HEK293 (cell line): ENCODE results near the gene ST6GAL1.

Experiments used
- CTCF ChIP-seq: fragments of 450-650 bp; formaldehyde crosslinking; IDR thresholded peaks from 2 replicates; pipeline ENCODE4 v1.5.1; 2016; ENCODE audit warnings: missing biosample characterization, missing genetic modification characterization
- HOXA7 ChIP-seq: sonication (generic); formaldehyde crosslinking; IDR thresholded peaks from 2 replicates; pipeline ENCODE4 v1.8.1; 2022; ENCODE audit warnings: missing genetic modification reagents, borderline replicate concordance
- KLF17 ChIP-seq: fragments of 450-650 bp; formaldehyde crosslinking; IDR thresholded peaks from 2 replicates; pipeline ENCODE4 v1.5.1; 2016; ENCODE audit warnings: missing biosample characterization, missing genetic modification characterization
- KLF7 ChIP-seq: fragments of 450-650 bp; formaldehyde crosslinking; IDR thresholded peaks from 2 replicates; pipeline ENCODE4 v1.5.1; 2016; ENCODE audit warnings: missing biosample characterization, missing genetic modification characterization, borderline replicate concordance
- MYNN ChIP-seq: fragments of 450-650 bp; formaldehyde crosslinking; IDR thresholded peaks from 2 replicates; pipeline ENCODE4 v1.5.1; 2016; ENCODE audit warnings: missing biosample characterization, missing genetic modification characterization, borderline replicate concordance
- YY1 ChIP-seq: fragments of 450-650 bp; formaldehyde crosslinking; IDR thresholded peaks from 2 replicates; pipeline ENCODE4 v1.5.1; 2018; ENCODE audit warnings: missing biosample characterization, missing genetic modification characterization
- ZNF302 ChIP-seq: fragments of 450-650 bp; formaldehyde crosslinking; IDR thresholded peaks from 2 replicates; pipeline ENCODE4 v1.5.1; 2016; ENCODE audit warnings: missing biosample characterization, missing genetic modification characterization, low read depth
- ZNF449 ChIP-seq: fragments of 450-650 bp; formaldehyde crosslinking; IDR thresholded peaks from 2 replicates; pipeline ENCODE4 v1.5.1; 2017; ENCODE audit warnings: missing biosample characterization, mild to moderate bottlenecking, missing genetic modification characterization, moderate library complexity
- ZNF776 ChIP-seq: fragments of 450-650 bp; formaldehyde crosslinking; IDR thresholded peaks from 2 replicates; pipeline ENCODE4 v1.5.0; 2017; ENCODE audit warnings: missing biosample characterization, missing genetic modification characterization, borderline replicate concordance

GRCh38 chr3:186996356-186996755 lies 66.0 kb downstream of the ST6GAL1 start:
- no peak for TF ChIP-seq MYNN
- TF ChIP-seq KLF7 (tag by site-specific recombination), result no peak
- TF ChIP-seq HOXA7 (CRISPR knock-in tag), result no peak
- TF ChIP-seq ZNF776 (tag by site-specific recombination), result no peak
- no peak for TF ChIP-seq CTCF (tag by site-specific recombination)
- TF ChIP-seq ZNF302, result no peak
- no peak for TF ChIP-seq KLF17 (tag by site-specific recombination)
- TF ChIP-seq ZNF449 (tag by site-specific recombination), result no peak
- TF ChIP-seq YY1 (tag by site-specific recombination), result no peak
